ENCODE results near the gene BAD.
A peak's percentile ranks its signal among the peaks of the same experiment; 100 is the strongest.
"Not testable (repeated sequence)": the region's sequence is repeated elsewhere in the genome, so short reads cannot be mapped to it uniquely, and the experiment has no call there.

The BAD gene

GRCh38 chr11:64255135-64256128 is 29.0 kb downstream of the BAD start:
- DNase-seq = no peak

DNA sequence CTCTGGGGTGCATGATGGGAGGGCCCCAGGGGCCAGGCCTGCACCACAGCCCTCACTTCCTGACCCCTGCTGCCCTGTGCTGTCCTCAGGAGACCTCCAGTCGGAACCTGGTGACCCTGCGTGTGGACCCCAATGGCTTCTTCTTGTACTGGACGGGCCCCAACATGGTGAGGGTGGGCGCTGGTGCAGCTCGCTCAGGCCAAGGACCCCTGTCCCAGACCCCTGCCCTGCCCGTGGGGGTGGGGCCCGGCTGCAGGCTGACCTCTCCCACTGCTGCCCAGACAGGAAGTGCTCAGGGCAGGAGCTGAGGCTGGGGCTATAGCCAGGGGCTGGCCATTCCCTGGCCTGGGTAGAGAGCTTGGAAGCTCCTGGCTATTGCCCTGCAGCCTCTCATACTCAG is 30.1 kb downstream of the BAD start:
- DNase-seq = no peak

DNA sequence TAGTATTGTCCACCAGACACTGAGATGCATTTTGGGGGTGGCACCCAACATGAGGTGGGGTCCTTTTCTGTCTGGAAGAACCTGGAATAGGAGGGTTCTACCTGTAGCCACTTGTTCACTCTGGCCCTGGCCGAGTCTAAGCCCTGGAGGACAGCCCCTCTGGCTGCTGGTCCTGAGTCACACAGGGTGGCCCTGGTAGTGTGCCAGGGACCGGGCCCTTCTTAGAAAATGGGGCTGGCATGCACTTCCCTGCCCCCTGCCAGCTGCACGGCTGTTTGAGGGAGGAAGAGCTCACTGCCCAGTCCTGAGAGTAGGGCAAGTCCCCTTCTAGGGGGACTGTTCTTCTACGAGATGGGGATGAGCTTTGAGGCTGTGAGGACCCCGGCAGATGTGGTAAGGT is 31.0 kb downstream of the BAD start:
- DNase-seq = no peak

DNA sequence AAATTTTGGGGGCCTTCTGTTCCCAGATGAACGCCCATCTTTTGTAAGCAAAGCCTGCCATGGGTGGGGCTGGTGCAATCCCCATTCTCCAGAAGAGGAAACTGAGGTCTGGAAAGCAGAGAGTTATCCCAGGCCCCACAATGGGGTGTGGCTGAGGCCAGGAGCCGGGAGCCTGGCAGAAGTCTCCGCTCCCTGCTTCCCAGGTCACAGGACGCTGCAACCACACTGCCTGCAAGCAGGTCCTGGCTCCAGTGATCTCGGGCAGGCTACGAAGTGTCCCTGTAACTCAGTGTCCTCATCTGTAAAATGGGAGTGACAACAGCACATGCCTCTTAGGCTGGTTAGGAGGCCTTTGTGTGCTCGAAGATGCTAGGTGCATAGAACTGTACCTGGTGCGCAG is 31.4 kb downstream of the BAD start:
- no peak for DNase-seq

GRCh38 chr11:64252003-64252872 is 32.2 kb downstream of the BAD start:
- peak; percentile 32 for DNase-seq

DNA sequence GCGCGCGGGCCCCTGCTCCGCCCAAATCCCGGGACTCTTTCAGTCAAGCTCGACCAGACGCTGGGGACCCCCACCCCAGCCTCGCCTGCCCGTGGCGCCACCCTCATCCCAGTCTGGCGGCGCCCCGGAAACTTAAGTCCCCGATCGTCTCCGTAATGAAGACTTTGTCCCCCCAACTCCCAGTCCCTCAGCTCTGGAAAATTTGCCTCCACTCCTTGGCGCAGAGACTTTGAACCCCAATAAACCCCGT is 32.8 kb downstream of the BAD start:
- no peak for DNase-seq

DNA sequence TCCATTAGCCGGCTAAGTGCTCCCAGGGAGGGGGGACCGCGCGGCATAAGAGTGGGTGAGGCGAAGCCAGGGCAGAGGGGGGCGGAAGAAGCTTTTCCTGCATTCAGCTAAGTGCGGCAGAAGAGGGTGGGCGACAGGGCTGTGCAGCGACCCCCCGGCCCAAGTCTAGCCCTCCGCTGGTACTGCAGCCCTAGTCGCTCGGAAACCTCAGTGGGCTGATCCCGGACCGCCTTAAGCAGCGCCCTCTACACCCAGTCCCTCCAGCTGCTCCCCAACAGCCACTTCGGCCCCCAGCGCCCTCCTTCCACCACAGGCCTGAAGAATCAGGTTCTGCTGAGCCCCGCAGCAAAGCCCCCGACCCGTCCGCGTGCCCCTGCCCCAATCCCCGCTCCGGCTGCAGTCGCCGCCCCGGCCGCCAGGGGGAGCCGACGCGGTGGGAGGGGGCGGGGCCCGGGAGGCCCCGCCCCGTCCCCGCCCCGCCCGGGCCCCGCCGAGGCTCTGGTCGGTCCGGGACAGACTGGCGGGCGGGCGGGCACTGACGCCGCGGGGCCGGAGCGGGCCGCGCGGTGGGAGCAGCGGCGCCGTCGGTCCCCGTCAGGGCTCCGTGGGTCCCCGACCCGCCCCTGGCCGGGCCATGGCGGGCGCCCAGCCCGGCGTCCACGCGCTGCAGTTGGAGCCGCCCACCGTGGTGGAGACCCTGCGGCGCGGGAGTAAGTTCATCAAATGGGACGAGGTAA is 33.3 kb downstream of the BAD start, which contains the start of gene PLCB3:
PLCB3 (plus strand) TSS at position 515 of the 737 bp plus-strand sequence; CDS start at position 635, 120 bp downstream.
- DNase-seq = peak; percentile 52

GRCh38 chr11:64250415-64251015 is 34.0 kb downstream of the BAD start:
- no peak for DNase-seq

GRCh38 chr11:64249563-64250414 is 34.7 kb downstream of the BAD start:
- DNase-seq = no peak

GRCh38 chr11:64249038-64249437 is 35.4 kb downstream of the BAD start:
- no peak for DNase-seq

DNA sequence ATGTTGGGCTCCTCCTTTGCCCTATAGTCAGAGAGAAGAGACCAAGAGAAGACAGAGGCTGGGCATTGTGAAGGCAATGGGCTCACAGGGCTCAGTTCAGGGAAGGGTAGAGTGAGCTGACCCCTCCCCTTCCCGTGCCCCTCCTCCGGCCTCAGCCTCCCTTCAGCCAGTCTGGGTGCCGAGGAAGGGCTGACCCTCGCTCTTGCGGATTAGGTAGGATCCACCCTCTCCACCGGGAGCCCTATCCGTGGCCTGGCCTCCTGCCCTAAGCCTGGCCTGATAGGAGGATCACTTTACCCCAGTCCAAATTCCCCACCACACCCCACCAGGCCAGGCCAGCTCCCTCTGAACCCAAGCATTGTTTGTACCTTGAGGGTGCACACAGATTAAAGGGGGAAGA is 35.9 kb downstream of the BAD start:
- no peak for DNase-seq

DNA sequence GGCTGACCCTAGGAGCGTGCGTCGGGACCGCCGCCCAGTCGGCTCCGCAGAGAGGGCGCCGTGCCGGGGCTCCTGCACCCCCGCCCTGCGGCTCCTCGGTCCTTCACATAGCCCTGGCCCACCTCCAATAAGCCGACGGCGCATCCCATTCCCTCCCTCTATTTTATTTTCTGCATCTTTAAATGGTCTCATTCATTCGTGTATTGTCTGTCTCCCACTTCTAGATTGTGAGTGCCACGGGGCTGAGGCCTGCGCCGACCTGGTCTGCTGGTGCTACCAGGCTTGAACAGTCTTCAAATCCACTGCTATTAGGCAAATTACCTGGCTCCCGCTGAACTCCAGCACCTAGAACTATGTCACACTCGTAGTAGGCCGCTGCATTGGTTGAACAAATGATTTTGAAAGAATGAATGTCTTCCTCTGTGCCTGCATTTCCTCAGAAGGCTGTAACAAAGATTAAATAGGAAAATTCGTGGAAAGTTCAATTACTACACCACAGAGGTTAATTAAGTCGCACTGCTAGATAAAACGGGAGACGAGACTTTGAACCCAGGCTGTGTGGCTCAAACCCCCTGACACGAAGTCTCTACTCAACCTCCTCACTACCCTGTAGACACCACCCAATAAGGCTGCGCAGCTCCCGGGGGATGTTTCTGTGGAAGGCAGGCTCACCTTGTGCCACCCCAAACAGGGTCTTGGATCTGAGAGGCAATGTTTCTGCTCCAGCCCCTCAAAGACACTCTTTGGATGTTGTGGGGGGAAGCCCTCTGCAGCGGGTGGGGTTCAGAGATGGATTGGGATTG is 36.5 kb downstream of the BAD start:
- DNase-seq = no peak

DNA sequence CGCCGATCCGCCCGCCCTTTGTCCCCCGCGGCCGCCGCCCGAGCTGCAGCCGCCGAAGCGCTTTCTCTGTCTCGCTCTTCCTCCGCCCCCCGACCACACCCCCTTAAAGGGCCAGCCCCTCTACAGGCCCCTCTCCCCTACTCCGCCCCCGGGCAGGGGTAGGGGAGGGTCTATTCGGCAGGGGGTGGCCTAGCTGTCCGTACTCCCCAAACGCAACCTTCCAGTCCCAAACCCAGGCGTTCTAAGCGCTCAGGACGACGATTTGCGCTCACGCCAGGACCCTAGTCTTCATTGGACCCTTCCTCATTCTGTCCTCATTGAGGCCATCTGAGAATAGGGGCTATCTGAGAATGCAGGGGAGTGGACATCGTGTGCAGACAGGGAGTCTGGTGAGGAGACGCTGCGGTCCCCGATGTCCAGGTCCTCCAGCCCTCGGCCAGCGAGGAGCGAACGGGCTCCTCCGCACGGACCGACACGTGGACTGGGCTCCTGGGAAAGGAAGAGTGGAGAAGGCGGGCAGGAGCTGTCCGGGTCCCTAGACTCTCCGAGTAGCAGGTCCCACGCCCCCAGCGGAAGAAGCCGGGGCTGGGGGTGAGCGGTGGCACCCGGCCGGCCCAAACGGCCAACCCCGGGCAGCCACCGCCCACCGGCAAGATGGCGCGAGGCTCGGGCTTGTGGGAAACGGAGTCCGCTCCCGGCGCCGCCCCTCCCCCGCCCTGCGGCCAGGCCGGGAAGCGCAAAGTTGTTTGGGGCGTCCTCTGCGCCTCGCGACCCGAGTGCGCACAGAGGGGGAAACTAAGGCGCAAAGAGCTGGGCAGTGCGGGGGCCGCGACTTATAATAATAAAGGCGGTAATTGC is 37.4 kb downstream of the BAD start, which contains the start of gene PPP1R14B:
PPP1R14B (minus strand) TSS at position 73 of the 858 bp plus-strand sequence. CDS start 270 bp downstream, outside the sequence.
- DNase-seq = peak; percentile 89

- not testable (repeated sequence) for DNase-seq
Measured at GRCh38 chr11:64246621-64246870, 37.9 kb downstream of the BAD start.

DNA sequence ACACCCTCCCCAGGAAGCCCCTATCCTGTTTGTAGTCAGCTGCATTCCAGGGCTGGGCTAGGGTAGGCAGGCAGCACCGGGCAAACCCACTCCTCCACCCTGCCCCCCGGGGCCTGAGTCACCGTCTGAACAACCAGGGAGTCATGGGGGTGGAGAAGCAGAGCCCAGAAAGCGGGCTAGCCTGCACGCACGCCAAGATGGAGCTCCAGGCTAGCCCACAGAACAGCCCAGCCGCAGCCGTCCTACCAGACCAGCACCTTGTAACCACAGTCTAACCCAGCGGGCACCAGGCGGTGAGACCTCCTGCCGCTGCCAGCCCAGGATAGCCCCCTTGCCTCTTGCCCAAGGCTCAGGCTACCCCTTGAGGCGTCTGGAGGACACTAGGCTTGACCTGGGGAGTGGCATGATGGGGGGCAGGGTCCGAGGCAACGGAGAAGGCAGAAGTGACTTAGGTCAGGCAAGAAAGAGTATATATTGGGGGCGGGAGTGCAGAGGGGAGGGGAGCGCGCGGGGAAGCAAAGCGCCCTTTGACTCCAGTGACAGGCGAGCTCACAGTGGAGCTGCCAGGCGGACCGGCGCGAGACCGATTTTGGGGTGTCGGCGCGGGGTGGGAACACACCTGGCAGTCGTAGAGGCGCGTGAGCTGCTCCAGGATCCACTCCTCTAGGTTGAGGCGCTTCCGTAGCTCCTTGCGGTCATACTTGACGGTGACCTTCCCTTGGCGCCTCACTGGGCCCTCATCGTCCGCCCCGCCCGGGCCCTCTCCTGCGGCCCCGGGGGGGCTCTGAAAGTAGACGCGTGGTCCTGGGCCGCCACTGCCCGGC is 38.5 kb downstream of the BAD start:
- DNase-seq = peak; percentile 87

DNA sequence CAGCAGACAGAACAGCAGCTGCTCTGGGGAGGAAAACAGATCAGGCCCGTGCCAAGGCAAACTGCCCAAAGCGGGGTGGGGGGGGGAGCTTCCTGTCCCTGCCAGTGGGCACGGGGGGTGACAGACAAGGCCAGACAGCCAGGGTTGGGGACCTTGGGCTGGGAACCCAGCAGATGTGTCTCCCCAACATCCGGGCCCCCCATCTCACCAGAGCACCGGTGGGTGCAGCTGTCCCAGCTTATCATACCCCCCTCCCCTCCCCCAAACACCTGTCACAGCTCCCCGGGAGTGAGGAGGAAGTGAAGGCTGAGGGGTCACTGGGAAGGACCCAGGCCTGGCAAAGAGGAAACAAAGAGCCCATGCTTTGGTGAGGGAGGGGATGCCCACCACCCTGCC is 39.1 kb downstream of the BAD start:
- no peak for DNase-seq

DNA sequence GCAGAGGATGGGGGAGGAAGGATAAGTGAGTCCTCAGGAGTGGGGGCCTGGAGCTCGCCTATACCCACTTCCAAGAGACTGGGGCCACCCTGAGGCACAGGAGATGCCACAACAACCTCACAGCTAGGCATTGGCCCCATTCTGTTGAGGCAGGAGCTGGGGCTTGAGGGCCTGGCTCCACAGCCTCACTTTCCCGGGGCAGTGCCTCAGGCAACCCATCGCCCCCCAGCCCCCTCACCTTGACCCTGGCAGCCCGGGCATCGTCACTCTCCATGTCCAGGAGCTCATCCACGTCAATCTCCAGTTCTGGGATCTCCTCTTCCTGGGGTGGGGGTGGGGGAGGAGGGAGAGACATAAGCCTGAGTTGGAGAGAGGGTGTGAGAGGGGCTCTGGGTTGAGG is 39.5 kb downstream of the BAD start:
- DNase-seq = no peak

- no peak for DNase-seq
Measured at GRCh38 chr11:64244107-64244506, 40.4 kb downstream of the BAD start.

DNA sequence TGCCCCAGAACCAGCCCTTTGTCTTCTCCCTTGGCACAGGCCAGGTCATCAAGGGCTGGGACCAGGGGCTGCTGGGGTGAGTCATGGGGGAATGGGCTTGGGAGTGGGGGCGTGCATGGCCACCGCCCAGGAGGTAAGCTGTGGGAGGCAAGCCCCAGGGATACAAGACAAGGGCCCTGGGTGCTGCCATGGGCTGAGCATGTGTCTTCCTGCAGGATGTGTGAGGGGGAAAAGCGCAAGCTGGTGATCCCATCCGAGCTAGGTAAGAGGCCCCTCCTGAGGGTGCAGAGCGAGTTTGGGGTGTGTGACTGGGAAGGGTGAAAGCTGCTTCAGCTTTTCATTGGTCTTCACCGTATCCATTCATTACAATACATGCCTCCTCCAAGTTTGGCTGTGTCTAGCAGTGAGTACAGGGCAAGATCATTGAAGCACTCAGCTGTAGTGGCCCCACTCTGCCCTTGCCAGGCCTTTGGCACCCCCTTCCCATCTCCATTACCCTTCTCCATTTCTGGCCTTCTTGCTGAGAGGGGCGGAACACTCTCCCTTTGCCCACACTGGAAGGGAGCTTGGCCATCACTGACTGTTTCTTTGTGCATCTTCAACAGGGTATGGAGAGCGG is 41.1 kb downstream of the BAD start:
- DNase-seq = no peak
